ENCODE results near the gene KRT77.
A peak's percentile ranks its signal among the peaks of the same experiment; 100 is the strongest.
"Not testable (repeated sequence)": the region's sequence is repeated elsewhere in the genome, so short reads cannot be mapped to it uniquely, and the experiment has no call there.

KRT77 gene

DNA sequence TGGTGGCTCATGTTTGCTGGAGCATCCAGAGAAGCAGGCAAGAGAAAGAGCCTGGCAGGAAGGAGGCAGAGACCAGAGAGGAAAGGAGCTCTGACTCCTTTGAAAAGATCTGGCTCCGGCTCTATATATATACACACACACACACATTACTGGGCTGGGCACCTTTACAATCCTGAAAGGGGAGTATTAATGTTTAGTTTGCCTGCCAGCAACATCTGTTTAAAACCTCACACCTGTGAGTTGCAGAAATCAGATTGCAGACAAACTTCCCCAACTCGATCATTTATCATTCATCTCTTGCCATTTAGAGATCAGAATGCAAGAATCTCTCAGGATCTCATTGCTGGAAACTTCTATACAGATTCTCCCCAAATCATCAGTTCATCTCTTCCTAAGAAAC is at the start of gene KRT77:
Gene KRT77, minus strand, starts transcription at position 101 of the 400 bp plus-strand sequence. Its CDS starts 90 bp downstream, at position 11.
- DNase-seq: no peak

DNA sequence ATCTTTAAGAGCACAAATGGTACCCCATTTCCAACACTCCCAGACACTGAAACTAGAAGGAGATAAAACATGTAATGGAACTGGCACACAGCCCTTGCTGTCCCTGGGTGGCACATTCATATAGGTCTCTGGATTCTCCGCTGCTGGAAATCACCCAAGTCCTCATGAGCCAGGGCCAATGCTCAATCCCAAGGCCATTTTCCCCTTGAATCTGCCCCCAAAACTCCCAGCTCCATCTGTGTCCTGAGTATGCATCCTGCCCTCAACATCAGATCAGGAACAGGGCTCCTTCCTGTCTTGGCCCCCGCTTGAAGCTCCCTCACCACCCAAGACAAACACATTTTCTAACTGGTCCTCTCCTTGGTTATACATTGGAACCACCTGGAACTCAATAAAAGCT is 49.2 kb upstream of the KRT77 start:
- DNase-seq: no peak

DNA sequence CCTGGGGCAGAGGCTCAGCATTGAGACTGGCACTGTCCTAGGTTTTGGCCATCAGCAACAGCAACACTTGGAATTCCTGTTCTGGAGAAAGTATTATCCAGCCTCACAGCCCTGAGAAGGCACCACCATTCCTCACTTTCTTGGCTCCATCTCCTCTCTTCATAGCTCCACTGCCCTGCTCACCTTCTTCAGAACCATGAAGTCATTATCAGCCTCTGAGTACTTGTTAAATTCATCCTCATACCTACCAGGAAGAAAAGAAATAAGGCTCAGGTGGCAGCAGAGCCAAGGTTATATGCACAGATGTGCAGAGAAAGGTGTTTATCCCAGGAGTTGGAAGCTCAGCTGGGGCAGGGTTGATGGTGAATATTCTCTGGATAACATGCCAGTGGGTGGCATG is 48.5 kb upstream of the KRT77 start:
- no peak for DNase-seq

DNA sequence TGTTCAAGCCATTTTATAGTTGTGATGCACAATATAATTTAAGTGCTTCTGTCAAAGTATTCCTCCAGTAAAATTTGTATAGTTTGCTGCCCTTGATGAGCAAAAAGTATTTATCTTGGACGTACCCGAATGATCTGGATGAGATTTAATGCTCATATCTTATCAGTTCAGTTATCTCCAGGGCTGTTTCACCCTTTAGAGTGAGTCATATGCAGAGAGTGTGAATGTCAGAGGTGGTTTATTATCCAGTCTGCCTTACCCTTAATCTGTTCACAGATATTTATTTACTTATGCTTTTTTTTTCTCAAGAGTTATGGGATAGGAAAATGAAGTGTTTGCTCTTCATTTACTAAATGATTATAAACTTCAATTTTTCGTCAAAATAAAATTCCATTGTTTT is 47.2 kb upstream of the KRT77 start:
- DNase-seq: not testable (repeated sequence)

DNA sequence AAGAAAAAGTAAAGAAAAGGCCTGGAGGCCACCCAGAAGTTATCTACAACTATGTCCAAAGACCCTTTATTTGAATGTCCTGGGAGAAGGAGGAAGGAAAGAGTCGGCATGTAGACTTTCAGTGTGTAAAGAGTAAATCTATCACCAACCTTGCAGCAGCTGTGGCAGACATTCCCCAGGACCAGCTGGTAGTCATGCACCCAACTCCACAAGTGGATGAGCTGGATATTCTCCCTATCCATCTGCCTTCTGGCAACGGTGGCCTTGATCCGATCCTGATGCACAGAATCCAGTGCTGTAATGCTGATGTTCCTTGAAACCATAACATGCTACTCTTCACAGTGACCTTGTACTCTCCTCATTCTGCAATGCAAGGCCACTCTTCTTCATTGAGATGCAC is 46.5 kb upstream of the KRT77 start:
- DNase-seq: no peak

DNA sequence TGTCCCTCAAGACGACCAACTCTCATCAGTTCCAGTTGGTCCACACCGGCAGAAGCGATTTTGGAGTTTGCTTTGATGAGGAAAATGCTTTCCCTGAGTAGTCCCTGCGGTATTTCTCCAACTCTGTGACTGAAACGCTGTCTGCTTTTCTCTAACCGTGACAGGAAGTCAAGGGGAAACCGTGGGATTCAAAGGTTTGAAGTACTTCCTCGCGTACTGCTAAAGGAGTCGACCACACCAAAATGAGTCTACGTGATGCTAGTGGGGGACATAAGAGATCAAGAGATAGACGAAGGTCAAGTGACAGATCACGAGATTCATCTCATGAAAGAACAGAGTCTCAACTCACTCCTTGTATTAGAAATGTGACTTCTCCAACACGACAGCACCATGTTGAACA is 45.3 kb upstream of the KRT77 start:
- DNase-seq: no peak

GRCh38 chr12:52745554-52745953 is 42.2 kb upstream of the KRT77 start:
- DNase-seq: no peak

GRCh38 chr12:52744493-52745156 is 41.3 kb upstream of the KRT77 start:
- DNase-seq: no peak

- DNase-seq: no peak
These were observed 39.6 kb upstream of the KRT77 start for GRCh38 chr12:52742822-52743457.

- DNase-seq: no peak
These were observed 38.9 kb upstream of the KRT77 start for GRCh38 chr12:52742196-52742580.

DNA sequence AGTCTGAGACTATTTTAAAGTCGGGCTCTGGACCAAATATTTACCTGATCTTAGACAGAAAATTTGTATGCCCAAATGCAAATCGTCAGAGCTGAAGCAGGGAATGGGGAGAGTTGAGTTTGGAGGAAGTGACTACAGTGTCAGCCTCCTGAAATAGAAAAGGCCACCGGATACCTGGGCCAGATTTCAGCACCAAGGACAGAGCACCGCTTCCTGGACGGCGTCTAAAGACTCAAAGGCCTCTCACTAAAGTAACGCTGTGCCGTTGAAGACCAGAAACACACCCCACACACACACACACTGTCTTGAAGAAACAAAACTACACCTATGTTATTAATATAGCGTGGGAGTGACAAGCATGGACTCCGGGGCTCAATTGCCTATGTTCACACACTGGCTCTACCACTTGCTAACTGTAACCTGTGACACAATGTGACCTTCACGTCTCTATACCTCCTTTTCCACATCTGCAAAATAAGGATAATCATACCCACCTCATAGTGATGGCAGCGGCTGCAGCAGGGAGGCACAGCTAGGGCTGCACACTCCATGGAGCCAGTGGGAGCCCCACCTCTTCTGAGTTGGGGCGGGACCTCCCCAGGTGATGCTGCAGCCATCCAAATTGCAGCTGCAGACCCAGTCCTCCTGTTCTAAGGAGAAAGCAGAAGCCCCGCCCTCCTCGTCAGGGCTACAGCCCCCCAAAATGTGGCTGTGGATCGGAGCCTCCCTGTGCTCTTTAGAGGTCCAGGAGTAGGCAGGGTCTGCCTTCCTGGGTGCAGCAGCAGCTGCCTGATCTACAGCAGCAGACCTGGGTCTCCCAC is 38.3 kb upstream of the KRT77 start:
- DNase-seq: peak; percentile 30

DNA sequence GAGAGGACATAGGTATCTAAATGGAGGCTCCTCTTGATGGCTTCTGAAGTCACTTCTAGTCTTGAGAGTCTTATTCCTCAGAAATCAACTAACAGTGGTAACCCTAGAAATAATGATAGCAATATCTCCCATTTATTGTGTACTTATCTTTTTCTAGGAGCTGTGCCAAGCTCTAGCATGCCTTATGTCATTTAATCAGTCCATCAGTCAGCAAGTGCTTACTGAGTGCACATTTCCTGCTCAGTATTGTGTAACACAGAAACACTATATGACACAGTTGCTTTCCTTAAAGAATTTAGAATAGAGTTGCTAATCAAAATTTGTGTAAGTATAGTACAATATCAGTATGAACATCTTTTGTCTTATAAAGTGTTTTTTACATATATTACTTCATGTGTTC is 37.3 kb upstream of the KRT77 start:
- no peak for DNase-seq

GRCh38 chr12:52739963-52740362 is 36.6 kb upstream of the KRT77 start:
- DNase-seq: no peak

GRCh38 chr12:52735816-52736632 is 32.7 kb upstream of the KRT77 start:
- no peak for DNase-seq

DNA sequence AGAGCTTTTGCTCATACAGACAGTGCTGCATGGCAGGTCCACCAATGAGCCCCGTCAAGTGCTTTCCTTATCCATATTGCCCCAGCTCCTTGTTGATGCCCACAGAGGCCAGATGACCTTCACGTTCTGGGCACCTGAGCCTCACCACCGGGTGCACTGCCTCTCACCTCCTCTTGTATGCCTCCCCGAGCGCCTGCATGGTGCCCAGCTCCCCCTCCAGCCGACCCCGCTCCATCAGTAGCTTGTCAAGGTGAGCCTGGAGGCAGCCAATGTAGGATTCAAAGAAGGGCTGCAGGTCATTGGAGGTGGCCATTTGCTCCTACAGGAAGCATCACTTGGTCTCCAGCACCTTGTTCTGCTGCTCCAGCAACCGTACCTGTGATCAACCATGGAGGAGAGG is 31.8 kb upstream of the KRT77 start:
- no peak for DNase-seq

DNA sequence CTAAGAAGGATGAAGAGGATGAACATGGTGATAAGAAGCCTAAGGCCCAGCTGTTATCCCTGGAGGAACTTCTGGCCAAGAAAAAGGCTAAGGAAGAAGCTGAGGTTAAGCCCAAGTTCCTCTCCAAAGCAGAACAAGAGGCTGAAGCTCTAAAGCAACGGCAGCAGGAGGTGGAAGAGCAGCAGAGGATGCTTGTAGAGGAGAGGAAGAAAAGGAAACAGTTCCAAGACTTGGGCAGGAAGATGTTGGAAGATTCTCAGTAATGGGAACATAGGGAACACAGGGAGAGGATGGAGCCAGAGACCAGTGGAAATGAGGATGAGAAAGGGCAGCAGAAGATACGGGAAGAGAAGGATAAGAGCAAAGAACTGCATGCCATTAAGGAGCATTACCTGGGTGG is 27.5 kb upstream of the KRT77 start:
- DNase-seq: no peak

DNA sequence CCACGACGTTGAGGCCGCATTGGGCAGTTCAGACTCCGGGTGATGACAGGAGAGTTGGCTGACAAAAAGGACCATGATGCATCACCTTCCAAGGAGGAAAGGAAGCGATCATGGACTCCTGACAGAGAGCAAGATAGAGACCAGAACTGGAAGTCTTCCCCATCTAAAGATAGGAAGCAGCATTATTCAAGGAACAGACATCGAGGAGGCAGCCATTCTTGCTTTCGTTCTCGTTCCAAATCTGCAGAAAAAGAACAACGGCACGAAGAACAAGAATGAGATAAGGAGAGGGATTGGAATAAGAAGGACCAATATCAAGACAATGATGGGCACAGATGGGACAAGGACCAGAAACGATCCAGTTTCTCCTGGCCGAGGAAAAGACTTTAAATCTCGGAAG is 27.1 kb upstream of the KRT77 start:
- DNase-seq: no peak

DNA sequence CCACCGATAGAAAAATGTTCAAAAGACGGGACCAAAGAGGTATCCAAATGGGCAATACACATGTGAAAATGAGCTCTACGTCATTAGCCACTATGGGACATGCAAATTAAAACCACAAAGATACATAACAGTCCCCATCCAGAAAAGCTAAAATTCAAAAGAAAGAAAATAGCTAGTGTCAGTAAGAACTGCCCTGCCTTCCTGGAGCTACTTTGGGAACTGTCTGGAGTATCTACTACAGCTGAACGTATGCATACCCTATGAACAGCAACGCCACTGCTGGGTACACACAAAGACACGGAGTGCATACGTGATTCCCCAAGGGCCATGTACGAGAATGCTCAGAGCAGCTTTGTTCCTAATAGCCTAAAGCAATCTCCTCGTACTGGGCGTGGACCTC is 25.8 kb upstream of the KRT77 start:
- no peak for DNase-seq

DNA sequence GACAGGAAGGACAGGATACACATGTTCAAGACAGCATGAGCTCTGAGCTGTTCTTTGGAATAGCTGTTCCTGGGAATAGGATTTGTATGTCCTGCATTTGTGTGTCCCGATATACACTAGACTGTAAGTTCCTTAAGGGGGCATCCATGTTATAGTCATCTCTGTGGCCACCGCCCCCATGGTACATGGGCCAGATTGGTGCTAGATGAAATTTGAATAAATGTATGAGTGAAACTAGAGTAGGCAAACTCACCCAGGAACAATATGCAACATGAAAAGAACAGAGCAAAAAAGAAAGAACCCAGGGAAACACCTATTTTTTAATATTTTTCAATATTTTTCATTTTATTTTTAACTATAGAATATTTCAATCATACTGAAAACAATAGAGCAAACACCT is 25.1 kb upstream of the KRT77 start:
- DNase-seq: no peak

GRCh38 chr12:52727037-52727436 is 23.7 kb upstream of the KRT77 start:
- DNase-seq: no peak

- DNase-seq: no peak
These were observed 23.1 kb upstream of the KRT77 start for GRCh38 chr12:52726451-52726850.

DNA sequence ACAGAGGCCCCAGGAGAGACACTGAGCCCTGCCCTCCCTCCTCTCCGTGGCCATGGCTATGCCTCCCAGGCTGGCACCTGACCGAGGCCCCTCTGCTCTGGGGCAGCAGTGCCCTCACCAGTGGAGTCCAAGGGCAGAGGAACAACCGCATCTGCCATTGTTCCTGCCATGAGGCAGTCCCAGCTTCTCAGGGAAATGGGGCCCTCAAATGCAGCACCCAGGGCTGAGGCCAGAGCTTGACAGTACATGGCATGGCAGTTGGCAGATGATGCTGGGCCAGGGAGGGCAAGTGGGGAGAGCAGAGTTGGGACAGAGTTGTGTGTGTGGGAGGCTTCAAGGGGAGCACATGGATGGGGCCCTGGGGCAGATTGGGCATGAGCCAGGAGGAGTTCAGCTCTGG is 21.1 kb upstream of the KRT77 start:
- no peak for DNase-seq

DNA sequence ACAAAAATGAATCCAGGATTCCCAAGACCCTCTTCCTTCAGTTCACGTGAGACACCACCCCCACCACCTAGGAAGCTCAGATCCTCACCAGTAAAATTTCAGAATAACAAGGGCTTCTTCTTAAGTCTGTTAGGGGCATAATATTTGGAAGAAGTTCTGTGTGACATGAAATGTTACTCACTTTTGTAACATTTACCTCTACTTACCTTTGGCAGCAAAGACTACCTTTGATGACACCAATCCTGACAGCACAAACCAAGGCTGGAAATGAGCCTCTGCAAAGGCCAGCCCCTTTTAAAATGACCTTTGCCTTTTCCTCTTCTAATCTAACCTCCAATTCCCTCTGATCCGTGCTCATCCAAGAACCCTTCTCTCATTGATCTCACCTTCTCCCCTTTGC is 19.4 kb upstream of the KRT77 start:
- no peak for DNase-seq
